Measurements from ENCODE around the gene FERMT1. TPM values are rescaled to one million over a fixed set of nuclear protein-coding genes. Genes with fewer than 3 reads are reported as not detected.

The FERMT1 gene
- total and polyA plus RNA-seq, 2 of the 13 experiments (the other 11 are each of a cell fraction or from before 2014, with no cell fraction given) = 15.8 to 29.5 TPM

DNA sequence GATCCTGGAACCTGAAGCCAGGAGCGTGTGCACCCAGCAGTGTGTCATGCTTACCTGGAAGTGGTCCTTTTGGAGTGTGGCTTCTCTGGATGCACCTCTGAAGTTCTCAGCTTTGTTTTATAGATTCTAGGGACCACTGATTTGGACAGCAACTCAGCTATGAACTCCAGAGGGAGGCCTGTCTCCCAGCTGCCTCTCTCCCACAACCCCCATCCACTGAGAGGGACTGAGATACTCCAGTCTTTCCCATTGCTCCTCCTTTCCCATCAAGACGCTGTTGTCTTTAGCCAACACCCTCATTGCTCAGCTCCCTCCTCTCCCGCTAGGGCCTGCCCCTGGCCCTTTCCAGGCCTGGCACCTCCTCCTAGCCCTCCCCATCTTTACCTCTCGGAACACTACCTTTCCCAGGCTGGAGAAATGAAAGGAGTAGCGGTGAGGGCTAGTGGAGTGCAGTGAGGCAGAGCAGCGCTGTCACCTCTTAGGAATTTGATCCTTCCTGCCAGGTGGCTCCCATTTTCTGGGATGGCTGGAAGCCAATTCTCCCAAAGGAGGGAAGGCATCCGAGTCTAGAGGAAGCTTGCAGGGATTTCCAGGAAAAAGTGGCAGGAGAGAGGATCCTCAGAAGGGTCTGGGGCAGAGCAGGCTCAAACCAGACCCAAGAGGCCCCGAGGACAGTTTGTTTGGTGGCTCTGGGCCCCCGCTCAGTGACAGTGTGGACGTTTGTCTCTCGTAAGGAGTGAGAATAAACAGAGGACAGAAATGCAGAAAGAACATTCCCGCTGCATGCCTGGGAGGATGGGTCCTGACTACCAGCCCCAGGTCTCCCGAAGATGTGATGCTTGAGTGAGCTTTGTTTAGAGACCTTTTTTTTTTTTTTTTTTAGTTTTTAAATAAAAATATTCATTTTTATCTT, 68.8 kb downstream of the FERMT1 start, which contains the start of gene LRRN4 (continued):
- TF ChIP-seq, protein P1, sequence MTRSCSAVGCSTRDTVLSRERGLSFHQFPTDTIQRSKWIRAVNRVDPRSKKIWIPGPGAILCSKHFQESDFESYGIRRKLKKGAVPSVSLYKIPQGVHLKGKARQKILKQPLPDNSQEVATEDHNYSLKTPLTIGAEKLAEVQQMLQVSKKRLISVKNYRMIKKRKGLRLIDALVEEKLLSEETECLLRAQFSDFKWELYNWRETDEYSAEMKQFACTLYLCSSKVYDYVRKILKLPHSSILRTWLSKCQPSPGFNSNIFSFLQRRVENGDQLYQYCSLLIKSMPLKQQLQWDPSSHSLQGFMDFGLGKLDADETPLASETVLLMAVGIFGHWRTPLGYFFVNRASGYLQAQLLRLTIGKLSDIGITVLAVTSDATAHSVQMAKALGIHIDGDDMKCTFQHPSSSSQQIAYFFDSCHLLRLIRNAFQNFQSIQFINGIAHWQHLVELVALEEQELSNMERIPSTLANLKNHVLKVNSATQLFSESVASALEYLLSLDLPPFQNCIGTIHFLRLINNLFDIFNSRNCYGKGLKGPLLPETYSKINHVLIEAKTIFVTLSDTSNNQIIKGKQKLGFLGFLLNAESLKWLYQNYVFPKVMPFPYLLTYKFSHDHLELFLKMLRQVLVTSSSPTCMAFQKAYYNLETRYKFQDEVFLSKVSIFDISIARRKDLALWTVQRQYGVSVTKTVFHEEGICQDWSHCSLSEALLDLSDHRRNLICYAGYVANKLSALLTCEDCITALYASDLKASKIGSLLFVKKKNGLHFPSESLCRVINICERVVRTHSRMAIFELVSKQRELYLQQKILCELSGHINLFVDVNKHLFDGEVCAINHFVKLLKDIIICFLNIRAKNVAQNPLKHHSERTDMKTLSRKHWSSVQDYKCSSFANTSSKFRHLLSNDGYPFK (CRISPR knock-in tag; IDR thresholded peaks at IDR 0.05; ENCODE audit: borderline replicate concordance) = no peak
- TF ChIP-seq, protein P2, sequence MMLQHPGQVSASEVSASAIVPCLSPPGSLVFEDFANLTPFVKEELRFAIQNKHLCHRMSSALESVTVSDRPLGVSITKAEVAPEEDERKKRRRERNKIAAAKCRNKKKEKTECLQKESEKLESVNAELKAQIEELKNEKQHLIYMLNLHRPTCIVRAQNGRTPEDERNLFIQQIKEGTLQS (CRISPR knock-in tag; IDR thresholded peaks at IDR 0.05) = peak; percentile 36; the same call in 1 of the 2 replicates
- no peak for TF ChIP-seq ISL2 (CRISPR knock-in tag; IDR thresholded peaks at IDR 0.05)
- no peak for TF ChIP-seq GLI4 (CRISPR knock-in tag; IDR thresholded peaks at IDR 0.05; ENCODE audit: borderline replicate concordance)
- TF ChIP-seq, protein P3, sequence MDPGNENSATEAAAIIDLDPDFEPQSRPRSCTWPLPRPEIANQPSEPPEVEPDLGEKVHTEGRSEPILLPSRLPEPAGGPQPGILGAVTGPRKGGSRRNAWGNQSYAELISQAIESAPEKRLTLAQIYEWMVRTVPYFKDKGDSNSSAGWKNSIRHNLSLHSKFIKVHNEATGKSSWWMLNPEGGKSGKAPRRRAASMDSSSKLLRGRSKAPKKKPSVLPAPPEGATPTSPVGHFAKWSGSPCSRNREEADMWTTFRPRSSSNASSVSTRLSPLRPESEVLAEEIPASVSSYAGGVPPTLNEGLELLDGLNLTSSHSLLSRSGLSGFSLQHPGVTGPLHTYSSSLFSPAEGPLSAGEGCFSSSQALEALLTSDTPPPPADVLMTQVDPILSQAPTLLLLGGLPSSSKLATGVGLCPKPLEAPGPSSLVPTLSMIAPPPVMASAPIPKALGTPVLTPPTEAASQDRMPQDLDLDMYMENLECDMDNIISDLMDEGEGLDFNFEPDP (CRISPR knock-in tag; conservative IDR thresholded peaks at IDR 0.05) = no peak
- TF ChIP-seq TRIM24 (CRISPR knock-in tag; IDR thresholded peaks at IDR 0.05) = no peak
- no peak for TF ChIP-seq ZKSCAN1 (IDR thresholded peaks at IDR 0.05; ENCODE audit: low read length)
- TF ChIP-seq ZNF501 (CRISPR knock-in tag; IDR thresholded peaks at IDR 0.05) = no peak
- peak; percentile 28 for TF ChIP-seq ZNF883 (CRISPR knock-in tag; IDR thresholded peaks at IDR 0.05; ENCODE audit: not compliant biosample characterization)
- no peak for TF ChIP-seq ZNF446 (CRISPR knock-in tag; IDR thresholded peaks at IDR 0.05)
- TF ChIP-seq, protein P4, sequence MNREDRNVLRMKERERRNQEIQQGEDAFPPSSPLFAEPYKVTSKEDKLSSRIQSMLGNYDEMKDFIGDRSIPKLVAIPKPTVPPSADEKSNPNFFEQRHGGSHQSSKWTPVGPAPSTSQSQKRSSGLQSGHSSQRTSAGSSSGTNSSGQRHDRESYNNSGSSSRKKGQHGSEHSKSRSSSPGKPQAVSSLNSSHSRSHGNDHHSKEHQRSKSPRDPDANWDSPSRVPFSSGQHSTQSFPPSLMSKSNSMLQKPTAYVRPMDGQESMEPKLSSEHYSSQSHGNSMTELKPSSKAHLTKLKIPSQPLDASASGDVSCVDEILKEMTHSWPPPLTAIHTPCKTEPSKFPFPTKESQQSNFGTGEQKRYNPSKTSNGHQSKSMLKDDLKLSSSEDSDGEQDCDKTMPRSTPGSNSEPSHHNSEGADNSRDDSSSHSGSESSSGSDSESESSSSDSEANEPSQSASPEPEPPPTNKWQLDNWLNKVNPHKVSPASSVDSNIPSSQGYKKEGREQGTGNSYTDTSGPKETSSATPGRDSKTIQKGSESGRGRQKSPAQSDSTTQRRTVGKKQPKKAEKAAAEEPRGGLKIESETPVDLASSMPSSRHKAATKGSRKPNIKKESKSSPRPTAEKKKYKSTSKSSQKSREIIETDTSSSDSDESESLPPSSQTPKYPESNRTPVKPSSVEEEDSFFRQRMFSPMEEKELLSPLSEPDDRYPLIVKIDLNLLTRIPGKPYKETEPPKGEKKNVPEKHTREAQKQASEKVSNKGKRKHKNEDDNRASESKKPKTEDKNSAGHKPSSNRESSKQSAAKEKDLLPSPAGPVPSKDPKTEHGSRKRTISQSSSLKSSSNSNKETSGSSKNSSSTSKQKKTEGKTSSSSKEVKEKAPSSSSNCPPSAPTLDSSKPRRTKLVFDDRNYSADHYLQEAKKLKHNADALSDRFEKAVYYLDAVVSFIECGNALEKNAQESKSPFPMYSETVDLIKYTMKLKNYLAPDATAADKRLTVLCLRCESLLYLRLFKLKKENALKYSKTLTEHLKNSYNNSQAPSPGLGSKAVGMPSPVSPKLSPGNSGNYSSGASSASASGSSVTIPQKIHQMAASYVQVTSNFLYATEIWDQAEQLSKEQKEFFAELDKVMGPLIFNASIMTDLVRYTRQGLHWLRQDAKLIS (CRISPR knock-in tag; IDR thresholded peaks at IDR 0.05) = no peak
- TF ChIP-seq, protein P5, sequence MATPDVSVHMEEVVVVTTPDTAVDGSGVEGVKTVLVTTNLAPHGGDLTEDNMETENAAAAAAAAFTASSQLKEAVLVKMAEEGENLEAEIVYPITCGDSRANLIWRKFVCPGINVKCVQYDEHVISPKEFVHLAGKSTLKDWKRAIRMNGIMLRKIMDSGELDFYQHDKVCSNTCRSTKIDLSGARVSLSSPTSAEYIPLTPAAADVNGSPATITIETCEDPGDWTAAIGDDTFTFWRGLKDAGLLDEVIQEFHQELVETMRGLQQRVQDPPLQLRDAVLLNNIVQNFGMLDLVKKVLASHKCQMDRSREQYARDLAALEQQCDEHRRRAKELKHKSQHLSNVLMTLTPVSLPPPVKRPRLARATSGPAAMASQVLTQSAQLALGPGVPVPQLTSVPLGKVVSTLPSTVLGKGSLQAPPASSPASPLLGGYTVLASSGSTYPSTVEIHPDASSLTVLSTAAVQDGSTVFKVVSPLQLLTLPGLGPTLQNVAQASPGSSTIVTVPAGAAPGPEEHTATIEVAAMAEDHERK (CRISPR knock-in tag; IDR thresholded peaks at IDR 0.05; ENCODE audit: low read depth) = no peak
- TF ChIP-seq, protein P6, sequence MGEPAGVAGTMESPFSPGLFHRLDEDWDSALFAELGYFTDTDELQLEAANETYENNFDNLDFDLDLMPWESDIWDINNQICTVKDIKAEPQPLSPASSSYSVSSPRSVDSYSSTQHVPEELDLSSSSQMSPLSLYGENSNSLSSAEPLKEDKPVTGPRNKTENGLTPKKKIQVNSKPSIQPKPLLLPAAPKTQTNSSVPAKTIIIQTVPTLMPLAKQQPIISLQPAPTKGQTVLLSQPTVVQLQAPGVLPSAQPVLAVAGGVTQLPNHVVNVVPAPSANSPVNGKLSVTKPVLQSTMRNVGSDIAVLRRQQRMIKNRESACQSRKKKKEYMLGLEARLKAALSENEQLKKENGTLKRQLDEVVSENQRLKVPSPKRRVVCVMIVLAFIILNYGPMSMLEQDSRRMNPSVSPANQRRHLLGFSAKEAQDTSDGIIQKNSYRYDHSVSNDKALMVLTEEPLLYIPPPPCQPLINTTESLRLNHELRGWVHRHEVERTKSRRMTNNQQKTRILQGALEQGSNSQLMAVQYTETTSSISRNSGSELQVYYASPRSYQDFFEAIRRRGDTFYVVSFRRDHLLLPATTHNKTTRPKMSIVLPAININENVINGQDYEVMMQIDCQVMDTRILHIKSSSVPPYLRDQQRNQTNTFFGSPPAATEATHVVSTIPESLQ (CRISPR knock-in tag; conservative IDR thresholded peaks at IDR 0.05) = no peak
- TF ChIP-seq KLF6 (CRISPR knock-in tag; IDR thresholded peaks at IDR 0.05) = no peak
- TF ChIP-seq ZNF841 (CRISPR knock-in tag; IDR thresholded peaks at IDR 0.05; ENCODE audit: borderline replicate concordance) = no peak
- TF ChIP-seq ZBTB38 (CRISPR knock-in tag; IDR thresholded peaks at IDR 0.05) = 0 out of 2 replicates have a peak, but pooled peaks have one; percentile 18
